ENCODE results near the gene GXYLT2.

GRCh38 chr3:72993391-72993790 lies 105.5 kb downstream of the GXYLT2 start:
- TF ChIP-seq CTCF (IDR thresholded peaks at IDR 0.05) (no peak), POLR2A (IDR thresholded peaks at IDR 0.05) (no peak)
